Peyer's patch (tissue), 4 donors: Measurements from ENCODE around the gene GFOD1.
"Not testable (repeated sequence)": the region's sequence is repeated elsewhere in the genome, so short reads cannot be mapped to it uniquely, and the experiment has no call there.

Experiments
- CTCF ChIP-seq, 6 experiments: fragments of 450-650 bp in 4 of 6; fragments of 200-600 bp in 2 of 6; sonication (generic) in 1 of 6; IDR thresholded peaks; one replicate each; pipeline ENCODE4 v1.5.1; 2017 to 2019; ENCODE audit warnings: antibody characterized with exemption in 6 of 6, mild to moderate bottlenecking in 3 of 6, moderate library complexity in 1 of 6
- POLR2A ChIP-seq, 2 donors: fragments of 450-650 bp; IDR thresholded peaks; one replicate each; pipeline ENCODE4 v1.5.1; 2017; ENCODE audit warnings: antibody characterized with exemption in 2 of 2, mild to moderate bottlenecking in 2 of 2, moderate library complexity in 2 of 2

GRCh38 chr6:13389237-13389636 lies 98.2 kb downstream of the GFOD1 start:
- TF ChIP-seq POLR2A, CTCF (IDR thresholded peaks at IDR 0.05): not testable (repeated sequence)
